Hepatocyte (in vitro differentiated cells): ENCODE results near the gene GOLT1A.

ENCODE experiments used
- EZH2 ChIP-seq: fragments of 200-600 bp; sonication (generic); IDR thresholded peaks from 2 replicates; pipeline ENCODE4 v1.6.1; 2016; ENCODE audit warnings: antibody characterized with exemption, mild to moderate bottlenecking, borderline replicate concordance
- EZH2phosphoT487 ChIP-seq: fragments of 200-600 bp; sonication (generic); IDR thresholded peaks from one replicate; pipeline ENCODE4 v1.6.1; 2018; ENCODE audit warnings: antibody characterized with exemption, mild to moderate bottlenecking, low read depth, moderate library complexity; ENCODE audit not compliant: unreplicated experiment, severe bottlenecking
- TF ChIP-seq, protein P1 (sequence below): fragments of 200-600 bp; sonication (generic); IDR thresholded peaks from 2 replicates; pipeline ENCODE4 v1.5.1; 2016; ENCODE audit warnings: antibody characterized with exemption, mild to moderate bottlenecking; ENCODE audit not compliant: poor library complexity

DNA sequence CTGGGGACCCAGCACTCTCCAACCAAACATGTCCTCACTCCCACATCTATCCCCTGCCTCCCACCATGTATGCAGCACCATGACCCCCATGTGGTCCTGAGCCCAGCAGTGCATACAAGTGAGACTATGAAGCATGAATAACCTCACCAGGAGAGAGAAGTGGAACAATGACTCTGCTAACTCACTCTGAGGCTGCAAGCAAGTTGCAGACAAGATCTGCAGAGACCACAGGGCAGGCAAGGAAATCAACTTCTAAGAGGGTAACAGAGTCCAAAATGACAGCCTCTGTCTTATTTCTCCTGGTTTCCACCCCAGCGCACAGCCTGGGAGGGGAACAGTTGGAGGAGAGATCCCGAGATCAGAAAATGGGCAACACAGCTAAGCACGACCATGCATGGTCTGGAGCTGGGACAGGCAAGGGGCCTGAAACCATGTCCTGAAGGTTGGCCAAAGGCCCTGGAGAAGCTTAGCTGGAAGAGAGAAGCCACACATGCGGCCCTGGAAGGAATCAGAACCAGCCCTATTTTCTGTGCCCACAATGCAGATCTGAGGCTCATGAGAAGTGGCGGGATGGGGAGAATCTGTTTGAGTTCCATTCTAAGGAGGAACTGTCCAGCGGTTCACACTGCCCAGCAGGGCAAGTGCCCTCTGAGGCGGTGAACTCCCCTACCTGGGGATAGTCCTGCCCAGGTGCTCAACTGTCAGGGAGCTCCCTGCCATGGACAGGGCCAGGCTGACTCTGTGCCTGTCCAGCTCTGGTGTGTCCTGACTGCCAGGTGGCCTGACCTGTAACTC lies 35.1 kb downstream of the GOLT1A start:
- TF ChIP-seq, protein P1, sequence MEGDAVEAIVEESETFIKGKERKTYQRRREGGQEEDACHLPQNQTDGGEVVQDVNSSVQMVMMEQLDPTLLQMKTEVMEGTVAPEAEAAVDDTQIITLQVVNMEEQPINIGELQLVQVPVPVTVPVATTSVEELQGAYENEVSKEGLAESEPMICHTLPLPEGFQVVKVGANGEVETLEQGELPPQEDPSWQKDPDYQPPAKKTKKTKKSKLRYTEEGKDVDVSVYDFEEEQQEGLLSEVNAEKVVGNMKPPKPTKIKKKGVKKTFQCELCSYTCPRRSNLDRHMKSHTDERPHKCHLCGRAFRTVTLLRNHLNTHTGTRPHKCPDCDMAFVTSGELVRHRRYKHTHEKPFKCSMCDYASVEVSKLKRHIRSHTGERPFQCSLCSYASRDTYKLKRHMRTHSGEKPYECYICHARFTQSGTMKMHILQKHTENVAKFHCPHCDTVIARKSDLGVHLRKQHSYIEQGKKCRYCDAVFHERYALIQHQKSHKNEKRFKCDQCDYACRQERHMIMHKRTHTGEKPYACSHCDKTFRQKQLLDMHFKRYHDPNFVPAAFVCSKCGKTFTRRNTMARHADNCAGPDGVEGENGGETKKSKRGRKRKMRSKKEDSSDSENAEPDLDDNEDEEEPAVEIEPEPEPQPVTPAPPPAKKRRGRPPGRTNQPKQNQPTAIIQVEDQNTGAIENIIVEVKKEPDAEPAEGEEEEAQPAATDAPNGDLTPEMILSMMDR = no peak
- no peak for TF ChIP-seq EZH2
- no peak for TF ChIP-seq EZH2phosphoT487
